Measurements from ENCODE around the gene CTNNA1. TPM values are rescaled to one million over a fixed set of nuclear protein-coding genes. Genes with fewer than 3 reads are reported as not detected.
"Not testable (repeated sequence)": the region's sequence is repeated elsewhere in the genome, so short reads cannot be mapped to it uniquely, and the experiment has no call there.

Gene CTNNA1
- total and polyA plus RNA-seq, 5 donors = 163 to 360 (median 289) TPM

GRCh38 chr5:138921362-138921761, 168.1 kb downstream of the CTNNA1 start:
- H3K9me3 ChIP-seq (ENCODE audit: control insufficient read depth, low read length); ATAC-seq; intact Hi-C loops (cut with DNase I): not testable (repeated sequence)

GRCh38 chr5:138922494-138922893, 169.3 kb downstream of the CTNNA1 start:
- peaks cover 3% of the 10 kb centered on the region for H3K4me1 ChIP-seq (ENCODE audit: control insufficient read depth, insufficient read depth, low read length)
- H3K4me3 ChIP-seq (ENCODE audit: low read length) = no peak overlapping the region
- WGBS = 97% methylated on average over 2 of the region's 2 CpGs
- intact Hi-C loops (cut with DNase I) = no loop called here
- H3K9me3 ChIP-seq (ENCODE audit: control insufficient read depth, low read length) = no peaks in the 10 kb centered on the region
- no peaks in the 10 kb centered on the region for H3K27me3 ChIP-seq (ENCODE audit: control insufficient read depth, insufficient read depth)
- DNase-seq (no peak), ATAC-seq (no peak)
- no peak overlapping the region for H3K27ac ChIP-seq (ENCODE audit: low read length)

More at GRCh38 chr5:138921362-138921761, 168.1 kb downstream of the CTNNA1 start:
- H3K4me3 ChIP-seq (ENCODE audit: low read length); H3K4me1 ChIP-seq (ENCODE audit: control insufficient read depth, insufficient read depth, low read length); H3K27me3 ChIP-seq (ENCODE audit: control insufficient read depth, insufficient read depth); H3K27ac ChIP-seq (ENCODE audit: low read length); DNase-seq: not testable (repeated sequence)
- 84% methylated on average over 2 of the region's 2 CpGs for WGBS

DNA sequence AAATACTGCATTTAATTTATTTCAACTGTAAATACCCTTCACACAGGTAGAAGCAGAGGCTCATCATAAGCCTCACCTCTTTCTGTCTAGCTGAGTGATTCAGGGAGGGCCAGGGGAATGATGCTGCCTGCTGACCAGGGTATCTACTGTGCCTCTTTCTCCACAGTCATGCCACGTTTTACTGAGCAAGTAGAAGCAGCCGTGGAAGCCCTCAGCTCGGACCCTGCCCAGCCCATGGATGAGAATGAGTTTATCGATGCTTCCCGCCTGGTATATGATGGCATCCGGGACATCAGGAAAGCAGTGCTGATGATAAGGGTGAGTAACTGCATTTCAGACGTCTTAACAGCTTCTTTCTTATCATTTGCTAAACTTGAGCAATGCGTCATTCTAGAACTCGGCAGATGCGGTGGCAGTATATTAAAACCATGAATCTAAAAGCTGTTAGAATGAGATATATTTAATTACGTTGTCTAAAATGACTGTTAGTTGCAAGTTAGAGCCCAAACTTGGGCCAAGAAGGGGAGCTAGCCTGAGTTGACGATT, 171.9 kb downstream of the CTNNA1 start:
- H3K27me3 ChIP-seq (ENCODE audit: control insufficient read depth, insufficient read depth) = no peaks in the 10 kb centered on the region
- DNase-seq (no peak), ATAC-seq (no peak)
- 69% methylated on average over 12 of the region's 12 CpGs for WGBS
- intact Hi-C loops (cut with DNase I) = no loop called here
- no peak overlapping the region for H3K4me3 ChIP-seq (ENCODE audit: low read length)
- peaks cover 4% of the 10 kb centered on the region for H3K4me1 ChIP-seq (ENCODE audit: control insufficient read depth, insufficient read depth, low read length)
- no peak overlapping the region for H3K27ac ChIP-seq (ENCODE audit: low read length)
- H3K9me3 ChIP-seq (ENCODE audit: control insufficient read depth, low read length) = no peaks in the 10 kb centered on the region

DNA sequence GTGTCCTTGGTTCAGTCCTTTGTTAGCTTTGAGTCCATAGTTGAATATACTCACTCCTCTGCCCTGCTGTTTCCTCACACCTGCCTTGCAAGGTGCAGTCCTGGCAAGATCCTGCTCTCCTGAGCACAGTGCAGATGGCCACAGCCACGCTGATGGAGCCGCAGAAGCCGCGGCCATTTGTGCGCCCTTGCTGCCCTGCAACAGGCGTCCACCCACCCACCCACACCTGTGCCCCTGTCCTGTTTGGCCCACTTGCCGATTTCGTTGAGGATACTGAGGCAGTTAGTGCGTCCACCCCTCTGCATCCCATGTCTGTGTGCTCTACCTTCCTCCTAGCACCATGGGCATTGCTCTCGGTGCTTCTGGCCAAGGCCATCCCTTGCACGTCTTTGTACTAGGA, 173.0 kb downstream of the CTNNA1 start:
- 97% methylated on average over 11 of the region's 11 CpGs for WGBS
- H3K4me1 ChIP-seq (ENCODE audit: control insufficient read depth, insufficient read depth, low read length) = peaks cover 4% of the 10 kb centered on the region
- no peak overlapping the region for H3K27ac ChIP-seq (ENCODE audit: low read length)
- intact Hi-C loops (cut with DNase I) = no loop called here
- H3K9me3 ChIP-seq (ENCODE audit: control insufficient read depth, low read length) = no peaks in the 10 kb centered on the region
- no peaks in the 10 kb centered on the region for H3K27me3 ChIP-seq (ENCODE audit: control insufficient read depth, insufficient read depth)
- DNase-seq = no peak
- no peak for ATAC-seq
- no peak overlapping the region for H3K4me3 ChIP-seq (ENCODE audit: low read length)

GRCh38 chr5:138926688-138927448, 173.6 kb downstream of the CTNNA1 start:
- no peak for DNase-seq
- 75% methylated on average over 16 of the region's 16 CpGs for WGBS
- Histone ChIP-seq H3K9me3 (ENCODE audit: control insufficient read depth, low read length) (no peaks in the 10 kb centered on the region), H3K27ac (ENCODE audit: low read length) (peak overlapping the region; percentile 34), H3K4me1 (ENCODE audit: control insufficient read depth, insufficient read depth, low read length) (peaks cover 4% of the 10 kb centered on the region), H3K27me3 (ENCODE audit: control insufficient read depth, insufficient read depth) (no peaks in the 10 kb centered on the region), H3K4me3 (ENCODE audit: low read length) (no peak overlapping the region)
- intact Hi-C loops (cut with DNase I) = no loop called here
- no peak for ATAC-seq

DNA sequence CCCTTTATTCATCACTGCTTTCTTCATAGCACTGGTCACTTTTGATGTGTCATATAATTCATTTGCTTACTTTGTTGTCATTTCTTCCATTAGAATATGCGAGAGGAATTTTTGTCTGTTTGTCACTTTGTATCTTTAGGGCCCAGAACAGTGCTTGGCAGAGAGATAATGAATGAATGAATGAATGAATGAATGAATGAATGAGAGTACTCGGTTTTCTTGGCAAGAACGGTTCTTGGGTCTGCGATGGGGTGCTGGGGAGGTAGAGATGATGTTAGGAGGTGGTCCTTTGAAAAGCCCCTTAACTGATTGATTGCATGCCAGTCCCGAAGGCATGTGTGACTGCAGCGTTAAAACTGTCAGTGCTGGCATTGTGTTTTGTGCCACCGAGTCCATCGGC, 174.3 kb downstream of the CTNNA1 start:
- ATAC-seq = no peak
- DNase-seq = no peak
- peak overlapping the region; percentile 19 for H3K27ac ChIP-seq (ENCODE audit: low read length)
- intact Hi-C loops (cut with DNase I) = no loop called here
- peaks cover 4% of the 10 kb centered on the region for H3K4me1 ChIP-seq (ENCODE audit: control insufficient read depth, insufficient read depth, low read length)
- no peaks in the 10 kb centered on the region for H3K27me3 ChIP-seq (ENCODE audit: control insufficient read depth, insufficient read depth)
- no peaks in the 10 kb centered on the region for H3K9me3 ChIP-seq (ENCODE audit: control insufficient read depth, low read length)
- H3K4me3 ChIP-seq (ENCODE audit: low read length) = no peak overlapping the region
- 46% methylated on average over 8 of the region's 8 CpGs for WGBS

DNA sequence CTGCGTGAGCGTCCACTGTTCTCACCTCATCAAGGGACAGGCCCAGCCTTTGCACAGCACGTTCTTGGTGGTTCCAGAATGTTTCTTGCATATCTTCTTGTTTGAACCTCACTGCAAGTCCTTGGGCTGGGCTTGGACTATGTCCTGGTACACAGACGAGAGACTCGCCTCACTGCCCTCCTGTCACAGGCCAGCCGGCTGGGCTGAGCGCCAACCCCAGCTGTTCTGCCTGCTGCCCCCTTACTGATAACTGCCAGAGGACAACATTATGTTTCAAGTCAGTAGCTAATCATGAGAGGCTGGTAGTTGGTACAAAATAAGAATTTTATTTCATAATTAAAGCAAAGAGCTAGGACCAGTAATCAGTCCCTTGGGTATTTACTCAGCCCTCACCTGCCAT, 174.8 kb downstream of the CTNNA1 start:
- ATAC-seq (peak; percentile 80 to 87), DNase-seq (peak; percentile 77 to 93 (median 93))
- Histone ChIP-seq H3K4me3 (ENCODE audit: low read length) (no peak overlapping the region), H3K4me1 (ENCODE audit: control insufficient read depth, insufficient read depth, low read length) (peaks cover 4% of the 10 kb centered on the region), H3K27ac (ENCODE audit: low read length) (peak overlapping the region; percentile 19), H3K27me3 (ENCODE audit: control insufficient read depth, insufficient read depth) (no peaks in the 10 kb centered on the region), H3K9me3 (ENCODE audit: control insufficient read depth, low read length) (no peaks in the 10 kb centered on the region)
- intact Hi-C loops (cut with DNase I) = no loop called here
- 36% methylated on average over 7 of the region's 7 CpGs for WGBS

DNA sequence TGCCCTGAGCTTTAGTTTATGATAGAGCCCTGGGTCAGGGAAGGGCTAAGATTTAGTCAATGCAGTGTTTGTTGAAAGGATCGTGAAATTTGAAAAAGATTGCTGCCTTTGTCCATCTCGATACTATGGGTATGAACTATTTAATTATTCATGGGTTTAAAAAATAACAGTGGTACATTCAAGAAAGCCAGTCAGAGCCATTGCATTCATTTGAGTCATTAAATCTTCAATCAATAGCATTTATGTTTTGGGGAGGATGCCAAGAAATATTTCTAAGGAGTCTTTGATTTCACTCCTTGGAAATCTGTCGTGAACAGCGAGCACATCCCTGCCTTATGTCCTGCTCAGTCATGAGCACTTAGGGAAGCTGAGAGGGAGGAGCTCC, 176.3 kb downstream of the CTNNA1 start:
- H3K9me3 ChIP-seq (ENCODE audit: control insufficient read depth, low read length) = no peaks in the 10 kb centered on the region
- ATAC-seq (no peak), DNase-seq (no peak)
- peaks cover 4% of the 10 kb centered on the region for H3K4me1 ChIP-seq (ENCODE audit: control insufficient read depth, insufficient read depth, low read length)
- peak overlapping the region; percentile 61 for H3K27ac ChIP-seq (ENCODE audit: low read length)
- H3K4me3 ChIP-seq (ENCODE audit: low read length) = no peak overlapping the region
- no peaks in the 10 kb centered on the region for H3K27me3 ChIP-seq (ENCODE audit: control insufficient read depth, insufficient read depth)
- intact Hi-C loops (cut with DNase I) = no loop called here
- WGBS = 87% methylated on average over 4 of the region's 4 CpGs

DNA sequence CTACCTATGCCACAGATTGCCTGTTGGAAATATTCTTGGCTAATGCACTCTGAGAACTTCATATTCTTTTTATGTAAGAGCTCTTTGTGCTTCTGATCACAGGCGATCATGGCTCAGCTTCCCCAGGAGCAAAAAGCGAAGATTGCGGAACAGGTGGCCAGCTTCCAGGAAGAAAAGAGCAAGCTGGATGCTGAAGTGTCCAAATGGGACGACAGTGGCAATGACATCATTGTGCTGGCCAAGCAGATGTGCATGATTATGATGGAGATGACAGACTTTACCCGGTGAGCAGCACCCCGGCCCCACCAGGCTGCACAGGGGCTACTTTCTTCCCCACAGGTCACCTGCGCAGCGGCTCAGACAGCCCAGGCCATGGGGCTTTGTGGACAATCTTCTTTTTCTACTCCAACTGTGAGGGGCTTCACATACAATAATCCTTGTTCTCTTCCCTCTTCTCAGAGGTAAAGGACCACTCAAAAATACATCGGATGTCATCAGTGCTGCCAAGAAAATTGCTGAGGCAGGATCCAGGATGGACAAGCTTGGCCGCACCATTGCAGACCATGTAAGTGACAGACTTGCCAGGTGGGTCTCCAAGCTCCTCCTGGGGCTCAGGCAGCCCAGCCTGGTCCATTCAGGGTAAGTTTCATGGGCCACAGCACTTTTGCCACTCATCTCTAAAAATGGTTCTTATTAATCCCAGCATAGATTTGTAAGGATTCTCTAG, 177.3 kb downstream of the CTNNA1 start:
- H3K4me1 ChIP-seq (ENCODE audit: control insufficient read depth, insufficient read depth, low read length) = peaks cover 4% of the 10 kb centered on the region
- no peak for DNase-seq
- H3K27ac ChIP-seq (ENCODE audit: low read length) = no peak overlapping the region
- no peaks in the 10 kb centered on the region for H3K27me3 ChIP-seq (ENCODE audit: control insufficient read depth, insufficient read depth)
- ATAC-seq = no peak
- WGBS = 78% methylated on average over 10 of the region's 10 CpGs
- no peaks in the 10 kb centered on the region for H3K9me3 ChIP-seq (ENCODE audit: control insufficient read depth, low read length)
- intact Hi-C loops (cut with DNase I) = no loop called here
- H3K4me3 ChIP-seq (ENCODE audit: low read length) = no peak overlapping the region

- no peak for ATAC-seq
Observed at GRCh38 chr5:138932171-138932810, 179.1 kb downstream of the CTNNA1 start.

More at GRCh38 chr5:138932171-138932810, 179.1 kb downstream of the CTNNA1 start:
- Histone ChIP-seq H3K9me3 (ENCODE audit: control insufficient read depth, low read length) (no peaks in the 10 kb centered on the region), H3K4me3 (ENCODE audit: low read length) (no peak overlapping the region), H3K27me3 (ENCODE audit: control insufficient read depth, insufficient read depth) (no peaks in the 10 kb centered on the region), H3K27ac (ENCODE audit: low read length) (no peak overlapping the region), H3K4me1 (ENCODE audit: control insufficient read depth, insufficient read depth, low read length) (peaks cover 11% of the 10 kb centered on the region)
- no peak for DNase-seq
- 87% methylated on average over 20 of the region's 20 CpGs for WGBS
- intact Hi-C loops (cut with DNase I) = no loop called here
